Measurements from ENCODE around the gene NEDD8. TPM values are rescaled to one million over a fixed set of nuclear protein-coding genes. Genes with fewer than 3 reads are reported as not detected.
A peak's percentile ranks its signal among the peaks of the same experiment; 100 is the strongest.

NEDD8 gene
- total and polyA plus RNA-seq, 7 donors, result 135 to 315 (median 206) TPM

DNA sequence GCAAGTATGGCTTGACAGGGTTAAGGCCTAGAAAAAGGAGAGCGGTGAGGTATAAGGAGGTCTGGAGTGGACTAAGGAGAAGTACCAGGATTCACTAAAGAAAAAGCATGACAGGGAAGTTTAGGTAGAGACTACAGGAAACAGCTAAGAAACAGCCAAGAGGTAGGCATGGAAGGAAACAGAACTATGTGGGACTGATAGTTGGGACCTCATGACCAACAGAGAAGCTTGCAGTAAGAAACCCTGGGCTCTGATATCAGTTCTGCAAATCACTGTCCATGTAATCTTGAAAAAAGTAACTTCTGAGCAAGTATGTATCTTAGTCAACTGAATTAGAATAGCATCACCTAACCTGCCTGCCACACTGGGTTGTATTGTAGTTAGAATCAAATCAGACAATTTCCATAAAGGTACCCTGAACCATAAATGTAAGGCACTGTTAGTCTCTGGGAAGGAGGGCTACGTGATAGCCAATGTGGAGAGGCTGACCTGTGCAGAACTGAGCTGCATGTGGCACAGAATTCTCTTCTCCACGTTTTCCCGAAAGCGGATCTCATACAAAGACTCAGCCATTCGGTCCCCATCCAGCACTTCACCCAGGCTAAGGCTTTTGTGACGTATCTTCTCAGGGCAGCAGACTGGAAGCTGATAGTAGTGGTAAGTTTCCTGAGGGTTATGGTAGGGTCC is 37.8 kb downstream of the NEDD8 start:
- ATAC-seq (no peak), DNase-seq (no peak)
- no peaks in the 10 kb centered on the region for H3K27me3 ChIP-seq (ENCODE audit: insufficient read depth in 3 of 3, low read length in 2 of 3)
- H3K4me3 ChIP-seq, result peak overlapping the region; percentile 89
- 65 to 72% (median 71%) methylated on average over 7 of the region's 7 CpGs for WGBS, 3 donors
- peaks cover 0 to 45% of the 10 kb centered on the region in 2 donors for H3K36me3 ChIP-seq (ENCODE audit: insufficient read depth in 1 of 2, low read depth in 1 of 2)
- peaks cover 26% of the 10 kb centered on the region for H3K4me1 ChIP-seq
- H3K9me3 ChIP-seq, result no peaks in the 10 kb centered on the region
- TF ChIP-seq, protein P1, sequence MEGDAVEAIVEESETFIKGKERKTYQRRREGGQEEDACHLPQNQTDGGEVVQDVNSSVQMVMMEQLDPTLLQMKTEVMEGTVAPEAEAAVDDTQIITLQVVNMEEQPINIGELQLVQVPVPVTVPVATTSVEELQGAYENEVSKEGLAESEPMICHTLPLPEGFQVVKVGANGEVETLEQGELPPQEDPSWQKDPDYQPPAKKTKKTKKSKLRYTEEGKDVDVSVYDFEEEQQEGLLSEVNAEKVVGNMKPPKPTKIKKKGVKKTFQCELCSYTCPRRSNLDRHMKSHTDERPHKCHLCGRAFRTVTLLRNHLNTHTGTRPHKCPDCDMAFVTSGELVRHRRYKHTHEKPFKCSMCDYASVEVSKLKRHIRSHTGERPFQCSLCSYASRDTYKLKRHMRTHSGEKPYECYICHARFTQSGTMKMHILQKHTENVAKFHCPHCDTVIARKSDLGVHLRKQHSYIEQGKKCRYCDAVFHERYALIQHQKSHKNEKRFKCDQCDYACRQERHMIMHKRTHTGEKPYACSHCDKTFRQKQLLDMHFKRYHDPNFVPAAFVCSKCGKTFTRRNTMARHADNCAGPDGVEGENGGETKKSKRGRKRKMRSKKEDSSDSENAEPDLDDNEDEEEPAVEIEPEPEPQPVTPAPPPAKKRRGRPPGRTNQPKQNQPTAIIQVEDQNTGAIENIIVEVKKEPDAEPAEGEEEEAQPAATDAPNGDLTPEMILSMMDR (IDR thresholded peaks at IDR 0.05), result no peak
- intact Hi-C loops (cut with DNase I), result no loop called here
- H3K27ac ChIP-seq, result peak overlapping the region; percentile 96

- ATAC-seq, result no peak
- H3K27ac ChIP-seq, result no peak overlapping the region
- no peak for DNase-seq
- no peak overlapping the region for H3K4me3 ChIP-seq
- no peaks in the 10 kb centered on the region for H3K9me3 ChIP-seq
- WGBS, 3 donors, result 94 to 95% (median 95%) methylated on average over 15 of the region's 15 CpGs
- TF ChIP-seq, protein P1 (IDR thresholded peaks at IDR 0.05), result no peak
- intact Hi-C loops (cut with DNase I), result no loop called here
- peaks cover 0 to 36% of the 10 kb centered on the region in 2 donors for H3K36me3 ChIP-seq (ENCODE audit: insufficient read depth in 1 of 2, low read depth in 1 of 2)
- peaks cover 29% of the 10 kb centered on the region for H3K4me1 ChIP-seq
- H3K27me3 ChIP-seq (ENCODE audit: insufficient read depth in 3 of 3, low read length in 2 of 3), result no peaks in the 10 kb centered on the region
These were observed 39.2 kb downstream of the NEDD8 start for GRCh38 chr14:24192933-24193332.

DNA sequence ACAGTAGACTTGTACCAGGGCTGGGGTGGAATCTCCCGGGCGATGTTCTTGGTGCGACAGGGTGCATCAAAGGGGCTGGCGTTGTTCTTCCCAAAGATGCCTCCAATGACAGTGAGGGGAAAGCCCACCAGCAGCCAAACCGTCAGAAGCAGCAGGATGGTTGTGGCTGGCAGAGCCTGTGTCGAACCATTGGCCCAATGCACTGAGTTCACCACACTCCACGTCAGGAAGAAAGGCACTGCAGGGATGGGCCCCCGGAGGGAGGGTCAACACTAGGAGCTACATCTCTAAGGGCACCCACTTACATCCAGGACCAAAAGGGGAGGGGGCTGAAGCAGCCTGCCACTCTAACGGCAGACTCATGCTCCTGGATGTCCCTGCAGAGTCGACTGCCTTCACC is 41.8 kb downstream of the NEDD8 start:
- H3K4me1 ChIP-seq, result peaks cover 29% of the 10 kb centered on the region
- DNase-seq (no peak), ATAC-seq (no peak)
- intact Hi-C loops (cut with DNase I), result no loop called here
- H3K27me3 ChIP-seq (ENCODE audit: insufficient read depth in 3 of 3, low read length in 2 of 3), result no peaks in the 10 kb centered on the region
- H3K27ac ChIP-seq, result no peak overlapping the region
- 81 to 82% (median 82%) methylated on average over 9 to 10 of the region's 10 CpGs for WGBS, 3 donors
- H3K36me3 ChIP-seq (ENCODE audit: insufficient read depth in 1 of 2, low read depth in 1 of 2), result peaks cover 3 to 53% of the 10 kb centered on the region in 2 donors
- TF ChIP-seq, protein P1 (IDR thresholded peaks at IDR 0.05), result no peak
- no peaks in the 10 kb centered on the region for H3K9me3 ChIP-seq
- H3K4me3 ChIP-seq, result no peak overlapping the region

GRCh38 chr14:24189460-24189859 is 42.7 kb downstream of the NEDD8 start:
- Histone ChIP-seq H3K4me1 (peaks cover 25% of the 10 kb centered on the region), H3K9me3 (no peaks in the 10 kb centered on the region), H3K36me3 (ENCODE audit: insufficient read depth in 1 of 2, low read depth in 1 of 2) (peaks cover 6 to 63% of the 10 kb centered on the region in 2 donors), H3K4me3 (peak overlapping the region; percentile 90), H3K27me3 (ENCODE audit: insufficient read depth in 3 of 3, low read length in 2 of 3) (no peaks in the 10 kb centered on the region), H3K27ac (no peak overlapping the region)
- TF ChIP-seq, protein P1 (IDR thresholded peaks at IDR 0.05), result no peak
- intact Hi-C loops (cut with DNase I), result loop anchor here in 1 of 2 donors (2.0 kb wide), 1 partner anchor 25 kb away; no protein-coding TSS in a partner anchor
- WGBS, 3 donors, result 83 to 95% (median 91%) methylated on average over 9 of the region's 9 CpGs
- DNase-seq (no peak), ATAC-seq (no peak)

DNA sequence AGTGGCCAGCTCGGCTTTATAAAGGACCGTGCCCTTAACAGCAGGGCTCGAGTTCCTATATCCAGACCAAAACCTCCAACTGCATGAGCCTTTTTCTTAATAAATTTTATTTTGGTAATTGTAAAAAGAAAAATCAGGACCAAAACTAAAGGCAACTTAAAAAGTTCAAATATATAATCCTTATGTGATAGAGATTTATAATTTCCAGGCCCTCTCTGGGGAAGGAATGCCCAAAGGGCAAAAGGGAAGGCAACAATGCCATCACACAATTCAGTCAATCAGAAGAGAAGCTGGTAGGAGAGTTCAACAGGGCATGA is 43.1 kb downstream of the NEDD8 start:
- H3K27ac ChIP-seq, result peak overlapping the region; percentile 94
- H3K4me3 ChIP-seq, result peak overlapping the region; percentile 90
- no peak for DNase-seq
- peaks cover 21% of the 10 kb centered on the region for H3K4me1 ChIP-seq
- peaks cover 6 to 67% of the 10 kb centered on the region in 2 donors for H3K36me3 ChIP-seq (ENCODE audit: insufficient read depth in 1 of 2, low read depth in 1 of 2)
- intact Hi-C loops (cut with DNase I), result loop anchor here in 1 of 2 donors (2.0 kb wide), 1 partner anchor 26 kb away; no protein-coding TSS in a partner anchor
- TF ChIP-seq, protein P1 (IDR thresholded peaks at IDR 0.05), result no peak
- ATAC-seq, result no peak
- no peaks in the 10 kb centered on the region for H3K9me3 ChIP-seq
- no peaks in the 10 kb centered on the region for H3K27me3 ChIP-seq (ENCODE audit: insufficient read depth in 3 of 3, low read length in 2 of 3)
- WGBS, 3 donors, result 0 to 2% (median 1%) methylated on average over 3 of the region's 3 CpGs
